Left renal cortex interstitium (tissue), 4 donors: ENCODE measurements around the gene KRT15. TPM values are rescaled to one million over a fixed set of nuclear protein-coding genes. Genes with fewer than 3 reads are reported as not detected.

ENCODE experiments used
- polyA plus RNA-seq, 4 donors: library from polyadenylated mRNA; unstranded; fragments of 120-200 nt; gene quantifications; one replicate each; pipeline ENCODE4 v1.2.1, GENCODE V29; 2013; ENCODE audit not compliant: insufficient read length in 4 of 4

Gene KRT15
- polyA plus RNA-seq, 4 donors, result 0.49 to 2.6 (median 1.2) TPM

Other genes starting within 250 kb of the KRT15 start
- not detected for gene KRTAP9-7, start 243.2 kb downstream of the KRT15 start, polyA plus RNA-seq
- not detected for gene KRTAP29-1, start 216.0 kb downstream of the KRT15 start, polyA plus RNA-seq
- gene KRTAP16-1, start 209.6 kb downstream of the KRT15 start, polyA plus RNA-seq, result not detected
- not detected for gene KRTAP17-1, start 203.2 kb downstream of the KRT15 start, polyA plus RNA-seq
- gene KRT33A, start 168.1 kb downstream of the KRT15 start, polyA plus RNA-seq, result not detected
- not detected for gene KRT33B, start 149.1 kb downstream of the KRT15 start, polyA plus RNA-seq
- not detected for gene KRT34, start 136.6 kb downstream of the KRT15 start, polyA plus RNA-seq
- not detected for gene KRT31, start 121.3 kb downstream of the KRT15 start, polyA plus RNA-seq
- not detected for gene KRT37, start 94.3 kb downstream of the KRT15 start, polyA plus RNA-seq
- not detected for gene KRT38, start 77.9 kb downstream of the KRT15 start, polyA plus RNA-seq
- not detected for gene KRT32, start 51.5 kb downstream of the KRT15 start, polyA plus RNA-seq
- under 1 TPM in 2 of 4 donors, not detected in 2; 0.10 to 0.14 TPM for gene KRT35, start 37.7 kb downstream of the KRT15 start, polyA plus RNA-seq
- gene KRT36, start 29.0 kb downstream of the KRT15 start, polyA plus RNA-seq, result not detected
- gene KRT13, start 13.3 kb downstream of the KRT15 start, polyA plus RNA-seq, result under 1 TPM; 0.31 to 0.93 (median 0.40) TPM
- 100 to 1,000 TPM; 165 to 257 (median 212) TPM for gene KRT19, start 9.4 kb upstream of the KRT15 start, polyA plus RNA-seq
- not detected for gene KRT9, start 53.2 kb upstream of the KRT15 start, polyA plus RNA-seq
- under 1 TPM in 3 of 4 donors, not detected in 1; 0.16 to 0.70 (median 0.51) TPM for gene KRT14, start 68.0 kb upstream of the KRT15 start, polyA plus RNA-seq
- gene KRT16, start 93.9 kb upstream of the KRT15 start, polyA plus RNA-seq, result not detected
- 1 to 10 TPM; 1.5 to 3.4 (median 1.7) TPM for gene KRT17, start 105.7 kb upstream of the KRT15 start, polyA plus RNA-seq
- gene EIF1, start 170.0 kb upstream of the KRT15 start, polyA plus RNA-seq, result 100 to 1,000 TPM; 593 to 776 (median 721) TPM
- gene GAST, start 193.4 kb upstream of the KRT15 start, polyA plus RNA-seq, result not detected
- gene HAP1, start 215.8 kb upstream of the KRT15 start, polyA plus RNA-seq, result 1 to 10 TPM in 3 of 4 donors, under 1 TPM in 1; 0.78 to 1.7 (median 1.4) TPM